Daoy (cell line): ENCODE measurements around the gene TNNT2. TPM values are rescaled to one million over a fixed set of nuclear protein-coding genes. Genes with fewer than 3 reads are reported as not detected.

Source experiments
- DNase-seq: peaks from one replicate; pipeline ENCODE4 v3.0.0-alpha.2; 2015; ENCODE audit warnings: low read depth
- total RNA-seq: library from RNA; depleted of rRNA; stranded (reverse); fragments of >200 nt; shearing (Covaris generic); gene quantifications from 2 replicates; pipeline ENCODE4 v1.2.3, GENCODE V29; 2014; rRNA removed

Gene TNNT2
- not detected in 2 replicates for total RNA-seq

- DNase-seq = no peak
Measured at GRCh38 chr1:201377611-201378092, at the start of gene TNNT2. Gene TNNT2 (minus strand): TSS chr1:201377680. CDS start chr1:201373254, 4,426 bp downstream.

GRCh38 chr1:201426479-201427310, 49.2 kb upstream of the TNNT2 start:
- no peak for DNase-seq

- DNase-seq = no peak
Measured at GRCh38 chr1:201424146-201424545, 46.7 kb upstream of the TNNT2 start.

- DNase-seq = no peak
Measured at GRCh38 chr1:201423655-201424054, 46.2 kb upstream of the TNNT2 start.

- DNase-seq = no peak
Measured at GRCh38 chr1:201422436-201423030, 45.1 kb upstream of the TNNT2 start.

- DNase-seq = no peak
Measured at GRCh38 chr1:201422026-201422425, 44.5 kb upstream of the TNNT2 start.

GRCh38 chr1:201421041-201421440, 43.6 kb upstream of the TNNT2 start:
- no peak for DNase-seq

- no peak for DNase-seq
Measured at GRCh38 chr1:201420608-201421002, 43.1 kb upstream of the TNNT2 start.

- DNase-seq = no peak
Measured at GRCh38 chr1:201419746-201420607, 42.5 kb upstream of the TNNT2 start.

GRCh38 chr1:201419256-201419655, 41.8 kb upstream of the TNNT2 start:
- DNase-seq = no peak

GRCh38 chr1:201418461-201418860, 41.0 kb upstream of the TNNT2 start:
- DNase-seq = no peak

- DNase-seq = no peak
Measured at GRCh38 chr1:201414051-201414738, 36.7 kb upstream of the TNNT2 start.

- DNase-seq = no peak
Measured at GRCh38 chr1:201411292-201411691, 33.8 kb upstream of the TNNT2 start.

GRCh38 chr1:201409440-201409839, 32.0 kb upstream of the TNNT2 start:
- DNase-seq = no peak

GRCh38 chr1:201408834-201409200, 31.3 kb upstream of the TNNT2 start:
- DNase-seq = no peak

- peak; percentile 80 for DNase-seq
Measured at GRCh38 chr1:201408176-201408833, 30.8 kb upstream of the TNNT2 start.

GRCh38 chr1:201406831-201407406, 29.4 kb upstream of the TNNT2 start:
- no peak for DNase-seq

GRCh38 chr1:201405484-201405831, 28.0 kb upstream of the TNNT2 start:
- peak; percentile 71 for DNase-seq

- no peak for DNase-seq
Measured at GRCh38 chr1:201404722-201405483, 27.4 kb upstream of the TNNT2 start.

- no peak for DNase-seq
Measured at GRCh38 chr1:201404055-201404454, 26.6 kb upstream of the TNNT2 start.
